ENCODE data around the gene PARD3B.

DNA sequence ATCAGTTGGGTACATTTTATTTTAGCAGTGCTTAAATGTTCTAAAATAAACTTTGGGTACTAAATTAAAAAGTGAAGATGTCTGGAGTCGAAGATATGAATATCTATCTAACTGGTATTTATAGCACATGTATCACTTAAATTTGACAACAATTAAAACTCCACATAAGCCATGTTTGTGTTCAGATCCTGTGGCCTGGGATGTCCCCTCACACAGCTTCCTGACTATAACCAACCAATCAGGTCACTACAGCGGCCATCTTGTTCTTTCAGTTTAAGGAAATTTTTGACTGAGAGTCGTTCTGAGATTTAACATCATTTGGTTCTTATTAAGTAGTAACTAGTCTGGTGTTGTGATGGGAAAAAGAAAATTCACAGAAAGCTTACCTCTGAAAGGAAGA is 966.4 kb downstream of the PARD3B start:
- TF ChIP-seq, protein P1, sequence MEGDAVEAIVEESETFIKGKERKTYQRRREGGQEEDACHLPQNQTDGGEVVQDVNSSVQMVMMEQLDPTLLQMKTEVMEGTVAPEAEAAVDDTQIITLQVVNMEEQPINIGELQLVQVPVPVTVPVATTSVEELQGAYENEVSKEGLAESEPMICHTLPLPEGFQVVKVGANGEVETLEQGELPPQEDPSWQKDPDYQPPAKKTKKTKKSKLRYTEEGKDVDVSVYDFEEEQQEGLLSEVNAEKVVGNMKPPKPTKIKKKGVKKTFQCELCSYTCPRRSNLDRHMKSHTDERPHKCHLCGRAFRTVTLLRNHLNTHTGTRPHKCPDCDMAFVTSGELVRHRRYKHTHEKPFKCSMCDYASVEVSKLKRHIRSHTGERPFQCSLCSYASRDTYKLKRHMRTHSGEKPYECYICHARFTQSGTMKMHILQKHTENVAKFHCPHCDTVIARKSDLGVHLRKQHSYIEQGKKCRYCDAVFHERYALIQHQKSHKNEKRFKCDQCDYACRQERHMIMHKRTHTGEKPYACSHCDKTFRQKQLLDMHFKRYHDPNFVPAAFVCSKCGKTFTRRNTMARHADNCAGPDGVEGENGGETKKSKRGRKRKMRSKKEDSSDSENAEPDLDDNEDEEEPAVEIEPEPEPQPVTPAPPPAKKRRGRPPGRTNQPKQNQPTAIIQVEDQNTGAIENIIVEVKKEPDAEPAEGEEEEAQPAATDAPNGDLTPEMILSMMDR (IDR thresholded peaks at IDR 0.05; ENCODE audit: low read length) = no peak
- TF ChIP-seq EZH2 (optimal IDR thresholded peaks at IDR 0.05; ENCODE audit: low read depth, low read length) (no peak), EZH2phosphoT487 (IDR thresholded peaks at IDR 0.05; ENCODE audit: low read length) (no peak)

Measured in MM.1S (cell line).